Activated CD8-positive, alpha-beta memory T cell treated with anti-CD3 and anti-CD28 coated beads, Interleukin-2, amount 50 U/mL, for 24 hours (primary cell): ENCODE data around the gene CLEC17A.

Source experiments
- DNase-seq: peaks from one replicate; pipeline ENCODE4 v3.0.0-alpha.2; 2020; ENCODE audit errors: extremely low read depth

CLEC17A gene

DNA sequence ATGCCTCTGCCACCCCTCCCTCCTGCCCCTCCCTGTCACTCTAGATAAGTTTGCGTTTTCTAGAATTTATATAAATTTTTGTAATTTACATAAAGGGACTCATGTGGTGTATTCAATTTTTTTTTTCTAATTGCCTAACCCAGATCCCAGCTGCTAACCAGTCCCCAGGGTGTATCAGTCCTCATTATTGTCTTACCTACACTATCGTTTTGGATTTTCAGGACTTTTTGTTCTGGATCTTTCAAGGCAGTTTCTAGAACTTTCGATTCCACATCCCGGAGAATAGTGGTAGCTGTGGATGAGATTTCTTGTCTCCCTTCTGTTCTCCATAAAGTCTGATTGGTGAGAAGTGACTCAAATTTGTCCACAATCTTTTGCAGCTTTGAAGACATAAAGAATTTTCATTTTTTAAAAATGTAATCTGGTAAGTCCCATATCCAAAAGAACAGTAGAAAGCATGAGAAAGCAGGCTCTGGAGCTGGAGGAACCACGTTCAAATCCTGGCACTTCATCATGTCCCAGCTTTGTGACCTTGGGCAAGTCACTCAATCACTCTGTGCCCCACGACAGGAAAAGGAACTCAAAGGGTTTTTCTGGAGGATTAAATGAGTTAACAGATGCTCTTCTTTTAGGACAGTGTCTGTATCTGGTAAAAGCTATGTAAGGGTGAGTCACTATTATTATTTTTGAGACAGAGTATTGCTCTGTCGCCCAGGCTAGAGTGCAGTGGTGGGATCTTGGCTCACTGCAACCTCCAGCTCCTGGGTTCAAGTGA, 72.1 kb downstream of the CLEC17A start:
- no peak for DNase-seq

DNA sequence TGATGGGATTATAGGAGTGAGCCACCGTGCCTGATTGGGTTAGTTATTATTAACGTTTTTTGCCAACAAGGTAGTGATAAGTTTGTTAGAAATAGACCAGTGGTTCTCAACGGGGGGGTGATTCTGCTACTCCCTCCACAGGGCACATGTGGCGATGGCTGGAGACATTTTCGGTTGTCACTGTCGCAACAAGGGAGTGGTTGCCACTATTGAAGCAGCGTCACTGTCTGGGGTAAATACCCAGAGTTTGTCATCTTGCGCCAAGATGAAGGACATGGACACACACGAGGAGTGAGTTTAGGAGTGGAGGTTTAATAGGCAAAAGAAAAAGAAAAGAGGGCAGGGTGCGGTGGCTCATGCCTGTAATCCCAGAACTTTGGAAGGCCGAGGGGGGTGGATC, 72.8 kb downstream of the CLEC17A start:
- DNase-seq, result no peak

DNA sequence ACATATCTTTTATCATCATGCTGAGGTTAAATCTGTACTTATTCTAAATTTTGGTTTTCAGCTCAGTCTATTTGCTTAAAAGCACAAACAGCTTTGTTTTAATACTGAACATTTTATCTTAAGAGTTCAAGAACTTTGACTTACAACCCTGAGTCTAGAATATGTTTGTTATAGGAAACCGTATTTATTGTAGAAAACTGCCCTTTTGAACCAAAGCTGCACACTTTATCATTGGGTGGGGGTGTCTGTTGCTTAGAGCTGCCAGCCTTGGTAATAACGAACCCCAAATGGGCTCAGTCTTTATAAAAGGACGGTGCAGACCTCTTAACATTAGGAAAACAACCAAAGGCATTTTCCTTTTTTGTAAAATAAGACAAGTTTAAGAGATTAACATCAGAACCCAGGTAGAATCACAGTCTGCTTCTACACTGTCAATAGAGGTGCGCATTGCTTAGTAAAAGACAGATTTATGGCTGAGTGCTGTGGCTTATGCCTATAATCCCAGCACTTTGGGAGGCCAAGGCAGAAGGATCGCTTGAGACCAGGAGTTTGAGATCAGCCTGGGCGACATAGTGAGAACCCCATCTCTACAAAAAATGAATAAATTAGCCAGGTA, 77.1 kb downstream of the CLEC17A start:
- no peak for DNase-seq

- DNase-seq, result no peak
Measured at GRCh38 chr19:14661372-14661924, 78.6 kb downstream of the CLEC17A start.
